Measurements from ENCODE around the gene CFAP100. TPM values are rescaled to one million over a fixed set of nuclear protein-coding genes. Genes with fewer than 3 reads are reported as not detected.

CFAP100 gene
- total RNA-seq, 1 donor from 2014 or later = not detected

DNA sequence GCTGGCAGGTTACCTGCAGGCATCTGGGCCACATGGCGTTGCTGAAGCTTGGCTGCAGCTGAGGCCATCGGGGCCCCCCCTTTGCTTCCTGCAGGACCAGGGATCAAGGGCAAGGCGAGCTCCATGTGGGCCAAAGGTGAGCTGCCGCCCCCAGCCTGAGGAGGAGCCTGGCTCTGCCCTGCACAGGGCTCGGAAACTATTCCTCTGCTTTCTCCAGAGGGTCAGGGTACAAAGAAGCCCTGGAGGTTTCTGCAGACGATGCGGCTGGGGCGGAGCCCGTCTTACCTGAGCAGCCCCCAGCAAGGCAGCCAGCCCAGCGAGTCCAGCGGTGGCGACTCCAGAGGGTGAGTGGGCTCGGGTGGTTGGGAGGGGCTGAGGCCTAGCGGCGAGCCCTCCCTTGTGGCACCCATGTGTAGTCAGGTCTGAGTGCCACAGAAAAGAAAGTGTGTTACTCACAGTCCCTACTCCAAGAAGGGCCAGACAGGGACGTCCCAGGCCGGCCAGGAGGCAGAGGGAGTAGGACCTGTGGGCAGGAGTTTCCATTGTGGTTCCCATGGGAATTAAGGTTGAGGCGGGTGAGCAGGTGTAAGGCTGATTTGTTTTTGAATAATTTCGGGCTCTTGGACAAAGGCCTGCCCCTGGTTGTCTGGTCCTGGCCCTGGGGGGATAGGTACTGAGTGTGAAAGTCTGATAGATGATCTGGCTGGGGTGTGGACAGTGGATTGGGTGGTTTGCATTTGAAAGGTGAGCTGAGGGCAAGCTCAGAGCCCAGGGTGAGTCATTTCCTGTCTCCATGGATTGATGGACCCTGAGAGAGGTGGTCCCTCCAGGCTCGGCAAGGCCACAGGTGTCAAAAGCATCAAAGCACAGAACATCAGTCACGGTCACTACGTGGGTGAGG is 25.4 kb downstream of the CFAP100 start:
- intact Hi-C loops (cut with micrococcal nuclease) = no loop called here

DNA sequence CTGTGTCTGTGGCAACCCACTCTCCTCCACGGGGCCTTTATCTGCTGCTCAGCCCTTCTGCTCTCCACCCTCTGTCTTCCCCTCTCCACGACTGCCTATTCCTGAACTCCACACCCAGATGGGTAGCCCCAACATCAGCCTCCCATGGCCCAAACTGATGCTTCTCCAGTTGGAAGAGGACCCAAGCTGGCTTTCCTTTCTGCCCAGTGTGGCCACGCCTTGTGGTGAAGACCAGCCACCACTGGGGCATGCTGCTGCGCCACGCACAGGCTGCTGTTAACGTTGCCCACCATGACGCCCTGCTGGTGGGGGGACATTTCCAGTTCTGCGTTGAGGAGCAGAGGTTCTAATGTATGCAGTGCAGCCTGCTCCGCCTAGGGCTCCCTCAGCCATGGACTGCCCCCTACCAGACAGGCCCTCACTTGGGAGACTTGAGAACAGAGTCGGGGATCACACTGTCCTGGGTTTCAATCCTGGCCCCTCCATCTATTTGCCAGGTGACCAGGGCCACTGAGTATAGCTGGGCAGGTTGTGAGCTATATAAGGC is 26.9 kb downstream of the CFAP100 start:
- intact Hi-C loops (cut with micrococcal nuclease) = no loop called here

GRCh38 chr3:126422121-126422520 is 27.4 kb downstream of the CFAP100 start:
- intact Hi-C loops (cut with micrococcal nuclease) = no loop called here

DNA sequence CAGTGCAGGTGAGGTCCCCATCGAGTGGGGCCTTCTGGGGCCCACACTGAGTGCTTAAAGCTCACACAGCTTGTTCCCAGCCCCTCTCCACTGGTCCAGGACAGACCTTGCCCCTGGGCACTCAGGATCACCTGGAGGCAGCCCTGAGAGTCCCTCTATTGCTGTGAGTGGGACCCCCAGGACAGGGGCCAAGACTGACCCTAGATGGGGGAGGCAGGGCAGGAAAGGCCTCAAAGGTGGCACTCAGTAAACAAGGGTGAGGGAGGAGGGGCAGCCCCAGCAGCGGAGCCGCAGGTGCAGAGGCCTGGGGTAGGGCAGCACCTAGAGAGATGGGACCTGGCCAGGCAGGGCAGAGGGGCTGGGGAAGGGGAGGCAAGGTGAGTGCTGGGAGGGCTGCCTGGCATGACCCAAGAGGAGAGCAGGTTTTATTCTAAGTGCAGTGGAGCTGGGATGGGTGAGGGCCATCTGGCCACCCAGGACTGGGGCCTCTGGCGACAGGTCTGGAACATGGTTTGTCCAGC is 27.9 kb downstream of the CFAP100 start:
- intact Hi-C loops (cut with micrococcal nuclease) = no loop called here

GRCh38 chr3:126423191-126424038 is 28.7 kb downstream of the CFAP100 start:
- intact Hi-C loops (cut with micrococcal nuclease) = no loop called here

- intact Hi-C loops (cut with micrococcal nuclease) = no loop called here
Observed at GRCh38 chr3:126424039-126424717, 29.5 kb downstream of the CFAP100 start.

GRCh38 chr3:126424751-126425150 is 30.0 kb downstream of the CFAP100 start:
- intact Hi-C loops (cut with micrococcal nuclease) = no loop called here

DNA sequence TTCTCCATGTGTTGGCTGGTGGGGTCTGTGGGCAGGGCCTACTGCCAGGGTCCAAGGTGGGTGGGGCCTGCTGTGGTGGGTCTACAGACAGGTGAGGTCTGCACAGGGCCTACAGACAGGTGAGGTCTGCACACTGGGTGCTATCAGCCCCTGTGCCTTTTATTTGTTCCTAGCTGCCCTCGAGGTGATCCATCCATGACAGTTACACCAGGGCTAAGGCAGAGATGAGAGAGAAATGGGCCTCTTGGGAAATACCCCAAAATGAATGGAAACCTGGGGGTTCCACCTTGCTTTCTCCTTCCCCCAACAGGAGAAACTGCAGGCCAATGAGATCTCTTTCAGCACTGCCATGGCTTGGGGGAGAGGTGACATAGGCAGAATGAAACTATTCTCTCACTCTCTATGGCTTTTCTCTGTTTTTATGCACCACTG is 36.4 kb downstream of the CFAP100 start:
- intact Hi-C loops (cut with micrococcal nuclease) = no loop called here

GRCh38 chr3:126432361-126433104 is 37.8 kb downstream of the CFAP100 start:
- intact Hi-C loops (cut with micrococcal nuclease) = no loop called here

DNA sequence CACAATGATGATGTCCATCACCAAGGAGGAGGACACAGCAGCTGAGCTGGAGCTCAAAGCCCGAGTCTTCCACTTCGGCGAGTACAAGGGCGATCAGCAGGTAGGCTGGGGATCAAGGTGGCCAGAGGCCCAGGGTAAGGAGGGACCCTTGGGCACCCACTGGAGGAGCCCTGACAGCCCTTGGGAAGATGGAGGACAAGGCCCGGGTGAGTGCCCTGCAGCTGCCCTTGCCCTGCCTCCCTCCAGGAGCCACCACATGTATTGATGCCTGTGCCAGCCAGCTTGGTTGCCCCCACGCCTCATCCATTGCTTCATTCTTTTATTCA is 38.4 kb downstream of the CFAP100 start:
- intact Hi-C loops (cut with micrococcal nuclease) = no loop called here

DNA sequence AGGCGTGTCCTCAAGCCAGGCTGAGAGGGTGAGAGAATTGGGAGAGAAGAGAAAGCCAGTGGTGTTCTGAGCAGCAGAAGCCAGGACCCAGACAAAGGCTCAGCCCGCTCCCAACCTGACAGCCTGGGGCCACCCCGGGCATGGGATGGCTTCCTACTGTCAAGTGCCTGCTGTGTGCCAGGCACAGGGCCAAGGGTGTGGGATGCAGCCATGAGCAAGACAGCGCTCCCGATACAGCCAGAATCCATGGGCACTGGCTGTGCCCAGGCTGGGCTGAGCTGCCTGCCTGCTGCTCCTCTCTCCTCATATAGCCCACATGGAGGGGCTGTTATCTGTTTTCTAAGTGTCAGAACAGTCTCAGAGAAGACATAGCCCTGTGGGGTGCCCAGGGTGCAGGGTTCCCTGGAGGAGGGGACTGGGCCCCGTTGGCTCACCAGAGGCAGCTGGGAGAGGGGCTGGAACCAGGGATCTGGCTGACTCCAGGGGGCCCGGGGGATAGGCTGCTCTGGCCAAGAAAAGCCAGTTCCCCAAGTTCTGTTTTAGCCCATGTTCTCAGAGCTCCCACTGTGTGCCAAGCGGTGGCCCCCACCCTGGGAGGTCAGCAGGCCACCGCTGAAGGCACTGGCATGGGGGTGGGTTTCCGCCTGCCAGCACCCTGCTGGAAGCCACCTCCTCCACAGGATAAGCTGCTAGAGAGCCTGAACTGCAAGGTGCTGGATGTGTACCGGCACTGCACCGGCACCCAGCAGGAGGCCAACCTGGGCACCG is 39.0 kb downstream of the CFAP100 start:
- intact Hi-C loops (cut with micrococcal nuclease) = no loop called here

- intact Hi-C loops (cut with micrococcal nuclease) = no loop called here
Observed at GRCh38 chr3:126434264-126434590, 39.5 kb downstream of the CFAP100 start.

- intact Hi-C loops (cut with micrococcal nuclease) = no loop called here
Observed at GRCh38 chr3:126434931-126435411, 40.3 kb downstream of the CFAP100 start.

GRCh38 chr3:126435456-126436315 is 41.0 kb downstream of the CFAP100 start:
- intact Hi-C loops (cut with micrococcal nuclease) = no loop called here

DNA sequence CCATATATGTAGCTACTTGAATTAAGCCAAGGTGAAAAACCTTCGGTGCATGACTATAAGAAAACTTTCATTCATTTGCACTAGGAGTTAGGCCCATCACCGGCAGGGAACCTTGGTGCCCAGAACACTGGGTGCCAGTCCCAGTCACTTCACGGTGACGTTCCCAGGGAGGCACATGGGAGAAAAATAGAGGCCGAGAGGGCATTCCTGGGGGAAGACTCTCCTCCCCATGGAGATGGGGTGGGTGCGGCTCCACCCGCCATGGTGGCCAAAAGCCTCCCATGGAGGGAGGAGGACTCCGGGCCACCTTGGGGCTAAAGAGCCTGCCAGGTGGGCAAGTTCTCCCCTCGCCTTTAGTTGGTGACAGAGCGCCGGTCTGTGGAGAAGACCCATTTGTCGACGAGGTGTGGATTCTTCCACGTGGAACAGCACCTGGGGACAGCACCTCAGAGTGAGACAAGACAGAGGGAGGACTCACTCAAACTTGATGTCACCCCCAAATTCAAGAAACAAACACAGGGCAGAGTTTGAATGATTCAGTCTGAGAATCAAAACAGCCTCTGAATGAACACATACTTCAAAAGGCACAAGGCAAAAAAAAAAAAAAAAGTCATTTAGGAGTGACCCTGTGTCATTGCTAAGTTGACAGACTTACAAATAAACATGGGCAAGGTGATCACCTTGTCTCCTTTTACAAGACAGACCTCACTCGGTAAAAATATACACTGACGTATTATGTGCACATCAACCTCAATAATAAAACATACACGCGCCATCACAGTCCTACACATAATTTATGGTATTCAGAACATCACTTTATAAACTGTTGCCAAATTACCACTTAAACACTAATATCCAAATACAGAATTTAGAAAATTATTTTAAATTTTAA is 42.4 kb downstream of the CFAP100 start:
- intact Hi-C loops (cut with micrococcal nuclease) = no loop called here

GRCh38 chr3:126438186-126438585 is 43.5 kb downstream of the CFAP100 start:
- intact Hi-C loops (cut with micrococcal nuclease) = no loop called here

GRCh38 chr3:126438746-126439145 is 44.0 kb downstream of the CFAP100 start:
- intact Hi-C loops (cut with micrococcal nuclease) = no loop called here
